B cell (primary cell): Measurements from ENCODE around the gene BCL7C. TPM values are rescaled to one million over a fixed set of nuclear protein-coding genes. Genes with fewer than 3 reads are reported as not detected.

Source experiments
- ATAC-seq: fragments of 200-7000 bp; cut with Tn5 transposase; one replicate; pipeline ENCODE4 v1.10.0; 2021; ENCODE audit warnings: low read depth, mild to moderate bottlenecking, moderate number of reproducible peaks, moderate library complexity
- CTCF ChIA-PET: fragments of 350-600 bp; sonication (Branson Sonifier 250); formaldehyde crosslinking; loops from one replicate; lab custom pipeline; 2021; ENCODE audit warnings: antibody characterized with exemption, inconsistent platforms; lab: Charles Lee
- POLR2A ChIA-PET: fragments of 350-600 bp; sonication (Branson Sonifier 250); formaldehyde crosslinking; loops from one replicate; lab custom pipeline; 2021; ENCODE audit warnings: antibody characterized with exemption; lab: Charles Lee
- DNase-seq: peaks from one replicate; pipeline ENCODE4 v3.0.0; 2013
- H2AFZ ChIP-seq: 2 replicates; pipeline ENCODE4 v1.6.1; 2012; ENCODE audit warnings: mild to moderate bottlenecking, low read depth, low read length; ENCODE audit not compliant: insufficient read depth, poor library complexity, severe bottlenecking
- H3K27ac ChIP-seq, 2 donors: 1 replicate in 1 of 2; 2 replicates in 1 of 2; pipeline ENCODE4 v1.5.1; 2012 to 2013; ENCODE audit warnings: low read length in 2 of 2, mild to moderate bottlenecking in 2 of 2, moderate library complexity in 1 of 2
- H3K27me3 ChIP-seq, 4 experiments: fragments of 200-600 bp in 1 of 4; sonication (generic) in 1 of 4; replicated peaks in 1 of 4; 1 replicate in 2 of 4; 2 replicates in 2 of 4; pipeline versions ENCODE4 v1.6.1 to v1.7.0; 2013 to 2016; ENCODE audit warnings: low read length in 3 of 4, mild to moderate bottlenecking in 2 of 4, mixed read lengths in 1 of 4, moderate library complexity in 1 of 4; ENCODE audit not compliant: insufficient read depth in 4 of 4, control insufficient read depth in 3 of 4; ENCODE audit errors: control extremely low read depth in 1 of 4
- H3K36me3 ChIP-seq, 2 experiments: replicated peaks in 1 of 2; 1 replicate in 1 of 2; 2 replicates in 1 of 2; pipeline versions ENCODE4 v1.6.1 to v1.7.1; 2013; ENCODE audit warnings: low read length in 1 of 2; ENCODE audit not compliant: insufficient read depth in 2 of 2, control insufficient read depth in 1 of 2; ENCODE audit errors: control extremely low read depth in 1 of 2, extremely low read depth in 1 of 2
- H3K4me1 ChIP-seq, 2 donors: fragments of 200-600 bp in 1 of 2; sonication (generic) in 1 of 2; 1 replicate in 1 of 2; 2 replicates in 1 of 2; pipeline versions ENCODE4 v1.5.1 to v1.6.1; 2013 to 2017; ENCODE audit warnings: low read length in 2 of 2; ENCODE audit not compliant: control insufficient read depth in 2 of 2, insufficient read depth in 2 of 2
- H3K4me2 ChIP-seq: replicated peaks from 2 replicates; pipeline ENCODE3; 2012; ENCODE audit warnings: mild to moderate bottlenecking, low read depth, low read length; ENCODE audit not compliant: poor library complexity, severe bottlenecking
- H3K4me3 ChIP-seq, 5 experiments: fragments of 200-600 bp in 1 of 5; sonication (generic) in 1 of 5; 1 replicate in 3 of 5; 2 replicates in 2 of 5; pipeline versions ENCODE4 v1.5.1 to v1.7.0; 2011 to 2016; ENCODE audit warnings: low read length in 4 of 5, mild to moderate bottlenecking in 4 of 5, low read depth in 2 of 5, control low read depth in 1 of 5, moderate library complexity in 1 of 5; ENCODE audit not compliant: insufficient read depth in 1 of 5; ENCODE audit errors: control extremely low read depth in 1 of 5, extremely low read depth in 1 of 5
- H3K79me2 ChIP-seq: fragments of 200-600 bp; sonication (generic); one replicate; pipeline ENCODE4 v1.6.0; 2016; ENCODE audit warnings: low read length; ENCODE audit not compliant: control insufficient read depth, insufficient read depth
- H3K9ac ChIP-seq: fragments of 200-600 bp; sonication (generic); 2 replicates; pipeline ENCODE4 v1.6.1; 2017; ENCODE audit warnings: mild to moderate bottlenecking, low read length, moderate library complexity
- H3K9me3 ChIP-seq, 3 donors: one replicate each; pipeline versions ENCODE4 v1.6.1 to v1.7.1; 2013; ENCODE audit warnings: low read length in 2 of 3; ENCODE audit not compliant: control insufficient read depth in 2 of 3, insufficient read depth in 1 of 3; ENCODE audit errors: control extremely low read depth in 1 of 3
- H4K20me1 ChIP-seq: 2 replicates; pipeline ENCODE4 v1.6.0; 2012; ENCODE audit warnings: mild to moderate bottlenecking, low read length; ENCODE audit not compliant: insufficient read depth, control insufficient read depth, poor library complexity, severe bottlenecking
- H3K27ac Mint-ChIP-seq: one replicate; pipeline ENCODE4 v1.8.0; 2021; ENCODE audit warnings: mixed read lengths
- H3K27me3 Mint-ChIP-seq: one replicate; pipeline ENCODE4 v1.8.0; 2021; ENCODE audit warnings: mixed read lengths
- H3K4me1 Mint-ChIP-seq: one replicate; pipeline ENCODE4 v1.8.0; 2021; ENCODE audit warnings: mixed read lengths
- H3K4me3 Mint-ChIP-seq: one replicate; pipeline ENCODE4 v1.8.0; 2021; ENCODE audit warnings: mixed read lengths
- H3K9me3 Mint-ChIP-seq: one replicate; pipeline ENCODE4 v1.8.0; 2022; ENCODE audit warnings: mixed read lengths; ENCODE audit not compliant: insufficient read depth
- CTCF ChIP-seq: fragments of 200-600 bp; IDR thresholded peaks from one replicate; pipeline ENCODE4 v1.8.0; 2022; ENCODE audit warnings: antibody characterized with exemption, mild to moderate bottlenecking
- EZH2 ChIP-seq: IDR thresholded peaks from 2 replicates; pipeline ENCODE4 v1.6.1; 2012; ENCODE audit warnings: borderline replicate concordance, low read depth, mild to moderate bottlenecking, moderate library complexity, low read length; ENCODE audit not compliant: insufficient read depth, poor library complexity, severe bottlenecking
- WGBS: methylation state at CpG from one replicate; pipeline ENCODE4 v1.1.5; 2013; ENCODE audit warnings: missing lambda C conversion rate; ENCODE audit not compliant: insufficient coverage; 5-methylcytosine and 5-hydroxymethylcytosine counted together
- intact Hi-C: fragments of 100-400 bp; cut with micrococcal nuclease; formaldehyde crosslinking; loops from one replicate; pipeline ENCODE4 v1.10.0; 2022
- polyA plus RNA-seq: library from polyadenylated mRNA; depleted of rRNA; stranded (reverse); fragments of >200 nt; gene quantifications from 2 replicates; pipeline ENCODE4 v1.2.3, GENCODE V29; 2012
- total RNA-seq, 2 donors: library from RNA; stranded (reverse); fragments of 120-200 nt in 1 of 2; gene quantifications; 1 replicate in 1 of 2; 2 replicates in 1 of 2; pipeline versions ENCODE4 v1.2.3 to v1.2.4, GENCODE V29; 2013 to 2022

The BCL7C gene
- total and polyA plus RNA-seq, 2 donors (not counting 1 experiment from before 2014, with no cell fraction given) = 17.1 to 30.5 TPM

GRCh38 chr16:30894540-30895368 lies 877 bp upstream of the BCL7C start:
- no peaks in the 10 kb centered on the region for H3K27me3 ChIP-seq
- intact Hi-C loops = no loop called here
- TF ChIP-seq EZH2 = no peak
- TF ChIP-seq CTCF = no peak
- DNase-seq (peak; percentile 44), ATAC-seq (no peak)
- no peaks in the 10 kb centered on the region for H3K36me3 ChIP-seq
- ChIA-PET POLR2A (no interaction called here), CTCF (interaction anchor here (0.6 kb wide), 1 partner anchor 87 kb away, joined by 3 read pairs; no protein-coding TSS in a partner anchor)
- peak overlapping the region in 4 of 5 experiments; percentile 32 to 72 (median 66) for H3K4me3 ChIP-seq
- 56% methylated on average over 5 of the region's 16 CpGs for WGBS
- H3K27ac ChIP-seq = peak overlapping the region; percentile 63 to 77
- H3K9ac ChIP-seq = peak overlapping the region; percentile 54
- Mint-ChIP-seq H3K27ac (peak overlapping the region; percentile 93), H3K9me3 (no peaks in the 10 kb centered on the region), H3K4me3 (peak overlapping the region; percentile 91), H3K27me3 (no peaks in the 10 kb centered on the region), H3K4me1 (peaks cover 48% of the 10 kb centered on the region)
- peaks cover 9% of the 10 kb centered on the region for H3K79me2 ChIP-seq
- peaks cover 32 to 43% of the 10 kb centered on the region in 2 donors for H3K4me1 ChIP-seq
- peaks cover 0 to 2% (median 0%) of the 10 kb centered on the region in 3 donors for H3K9me3 ChIP-seq
- peak overlapping the region; percentile 84 for H3K4me2 ChIP-seq
- peaks cover 8% of the 10 kb centered on the region for H4K20me1 ChIP-seq
- H2AFZ ChIP-seq = peak overlapping the region; percentile 85

- intact Hi-C loops = no loop called here
- WGBS = under 1% methylated on average over 11 of the region's 11 CpGs
- peak overlapping the region; percentile 84 for H3K4me2 ChIP-seq
- Mint-ChIP-seq H3K27me3 (no peaks in the 10 kb centered on the region), H3K4me1 (peaks cover 48% of the 10 kb centered on the region), H3K4me3 (peak overlapping the region; percentile 90), H3K9me3 (no peaks in the 10 kb centered on the region), H3K27ac (peak overlapping the region; percentile 88)
- H3K79me2 ChIP-seq = peaks cover 23% of the 10 kb centered on the region
- H2AFZ ChIP-seq = peak overlapping the region; percentile 85
- no peak for DNase-seq
- no peaks in the 10 kb centered on the region for H3K27me3 ChIP-seq
- ChIA-PET CTCF (interaction anchor here (0.6 to 3.2 kb wide), 5 partner anchors 9 to 77 kb away, joined by 3 to 15 read pairs (median 6); no protein-coding TSS in a partner anchor), POLR2A (interaction anchor here (1.4 kb wide), 1 partner anchor 19 kb away, joined by 3 read pairs; no protein-coding TSS in a partner anchor)
- peak overlapping the region; percentile 48 to 79 for H3K27ac ChIP-seq
- peaks cover 0 to 8% of the 10 kb centered on the region in 2 experiments for H3K36me3 ChIP-seq
- peaks cover 8% of the 10 kb centered on the region for H4K20me1 ChIP-seq
- ATAC-seq = no peak
- peak overlapping the region; percentile 11 to 72 (median 65) for H3K4me3 ChIP-seq
- H3K9ac ChIP-seq = peak overlapping the region; percentile 89
- H3K9me3 ChIP-seq = peaks cover 0 to 2% (median 0%) of the 10 kb centered on the region in 3 donors
- peaks cover 32 to 43% of the 10 kb centered on the region in 2 donors for H3K4me1 ChIP-seq
- no peak for TF ChIP-seq CTCF
- no peak for TF ChIP-seq EZH2
Observed at GRCh38 chr16:30893417-30893743, 497 bp downstream of the BCL7C start.
